K562 (cell line): Measurements from ENCODE around the gene ING4. TPM values are rescaled to one million over a fixed set of nuclear protein-coding genes. Genes with fewer than 3 reads are reported as not detected.

ENCODE experiments used
- ATAC-seq: fragments of 200-7000 bp; cut with Tn5 transposase; 3 replicates; pipeline ENCODE4 v1.9.1; 2020; ENCODE audit warnings: moderate library complexity
- BruUV-seq: library from RNA; stranded (reverse); fragments of 400-500 nt; replicated peaks from 2 replicates; lab custom pipeline; 2021; lab: Mats Ljungman, UMichigan
- CTCF ChIA-PET: fragments of 300-600 bp; formaldehyde crosslinking; extraction: SDS; loops from one replicate; lab custom pipeline; 2021; ENCODE audit warnings: low intra/inter-chr PET ratio; lab: Yijun Ruan, JAX
- POLR2A ChIA-PET: fragments of 300-600, 350-650 bp; sonication (Branson Sonifier 250); formaldehyde crosslinking; extraction: SDS; loops from one replicate; lab custom pipeline; 2021; ENCODE audit warnings: antibody characterized with exemption, inconsistent platforms; lab: Yijun Ruan, JAX
- DNase-seq, 4 experiments: peaks; one replicate each; pipeline versions ENCODE4 v3.0.0 to v3.0.0-alpha.2; 2011 to 2018; ENCODE audit warnings: low spot score in 3 of 4, mixed read lengths in 3 of 4; ENCODE audit errors: extremely low read depth in 1 of 4
- FAIRE-seq: peaks from 2 replicates; lab custom pipeline; 2011; peaks lifted over from hg19 to GRCh38; lab: Jason Lieb, UNC
- H2AFZ ChIP-seq: 2 replicates; pipeline ENCODE4 v1.6.0; 2011; ENCODE audit warnings: low read depth, low read length, control low read depth, inconsistent platforms
- H3K27ac ChIP-seq: fragments of 200-600 bp; 3 replicates; pipeline ENCODE4 v1.8.0; 2011; ENCODE audit warnings: low read depth, mild to moderate bottlenecking, control low read depth, inconsistent platforms, low read length, moderate library complexity, mixed read lengths; ENCODE audit errors: extremely low read depth
- H3K27me3 ChIP-seq, 2 experiments: fragments of 300-600 bp in 1 of 2; 2 replicates in 1 of 2; 3 replicates in 1 of 2; pipeline versions ENCODE4 v1.6.0 to v1.8.0; 2011; ENCODE audit warnings: inconsistent platforms in 2 of 2, low read length in 2 of 2, mild to moderate bottlenecking in 1 of 2, mixed read lengths in 1 of 2, moderate library complexity in 1 of 2; ENCODE audit not compliant: control insufficient read depth in 2 of 2, insufficient read depth in 2 of 2
- H3K36me3 ChIP-seq: fragments of 300-600 bp; 3 replicates; pipeline ENCODE4 v1.8.0; 2011; ENCODE audit warnings: mild to moderate bottlenecking, low read length, inconsistent platforms; ENCODE audit not compliant: control insufficient read depth, insufficient read depth
- H3K4me1 ChIP-seq, 2 experiments: fragments of 200-600 bp in 1 of 2; replicated peaks in 1 of 2; 2 replicates in 1 of 2; 3 replicates in 1 of 2; pipeline versions ENCODE4 v1.5.1 to v1.8.0; 2011; ENCODE audit warnings: inconsistent platforms in 2 of 2, low read length in 2 of 2, mild to moderate bottlenecking in 1 of 2, mixed read lengths in 1 of 2, moderate library complexity in 1 of 2; ENCODE audit not compliant: control insufficient read depth in 2 of 2, insufficient read depth in 2 of 2
- H3K4me2 ChIP-seq: 2 replicates; pipeline ENCODE4 v1.6.1; 2011; ENCODE audit warnings: low read length, control low read depth, inconsistent platforms, mixed read lengths; ENCODE audit not compliant: insufficient read depth
- H3K4me3 ChIP-seq: fragments of 200-600 bp; sonication (generic), shearing (Covaris generic); 2 replicates; pipeline ENCODE4 v1.5.1; 2016; ENCODE audit warnings: control low read depth, inconsistent platforms
- H3K79me2 ChIP-seq: fragments of 200-600 bp; 3 replicates; pipeline ENCODE4 v1.8.0; 2011; ENCODE audit warnings: low read length, inconsistent platforms; ENCODE audit not compliant: control insufficient read depth, insufficient read depth
- H3K9ac ChIP-seq, 2 experiments: 2 replicates each; pipeline versions ENCODE4 v1.6.0 to v1.6.1; 2011; ENCODE audit warnings: low read depth in 2 of 2, low read length in 2 of 2, control low read depth in 1 of 2, inconsistent platforms in 1 of 2, mild to moderate bottlenecking in 1 of 2, mixed read lengths in 1 of 2; ENCODE audit not compliant: insufficient read depth in 1 of 2
- H3K9me1 ChIP-seq: one replicate; pipeline ENCODE4 v1.6.0; 2011; ENCODE audit warnings: inconsistent platforms, mild to moderate bottlenecking, low read length, moderate library complexity; ENCODE audit not compliant: control insufficient read depth, insufficient read depth
- H3K9me3 ChIP-seq: replicated peaks from 2 replicates; pipeline ENCODE4 v1.5.1; 2011; ENCODE audit warnings: low read depth, low read length, inconsistent platforms; ENCODE audit not compliant: control insufficient read depth, insufficient read depth
- H4K20me1 ChIP-seq: replicated peaks from 2 replicates; pipeline ENCODE4 v1.6.1; 2011; ENCODE audit warnings: low read length, inconsistent platforms, mixed read lengths; ENCODE audit not compliant: control insufficient read depth, insufficient read depth
- BRD9 ChIP-seq: fragments of 450-650 bp; IDR thresholded peaks from 2 replicates; pipeline ENCODE4 v1.6.1; 2018; ENCODE audit warnings: low read depth; ENCODE audit not compliant: partially characterized antibody
- CEBPB ChIP-seq: fragments of 450-650 bp; IDR thresholded peaks from 2 replicates; pipeline ENCODE4 v1.6.1; 2016; ENCODE audit warnings: missing genetic modification characterization, missing compliant biosample characterization
- CGGBP1 ChIP-seq: fragments of 250-450 bp; sonication (Bioruptor Pico); IDR thresholded peaks from 2 replicates; pipeline ENCODE4 v1.9.0; 2021; ENCODE audit warnings: mild to moderate bottlenecking
- CREB5 ChIP-seq: fragments of 250-450 bp; sonication (Bioruptor Pico); IDR thresholded peaks from 2 replicates; pipeline ENCODE4 v1.5.0; 2020; ENCODE audit warnings: mild to moderate bottlenecking
- CSDE1 ChIP-seq, 2 experiments: fragments of 450-650 bp; IDR thresholded peaks; 2 replicates each; pipeline ENCODE4 v1.6.1; 2016; ENCODE audit warnings: mild to moderate bottlenecking in 1 of 2
- DLX4 ChIP-seq: fragments of 250-450 bp; sonication (Bioruptor Pico); IDR thresholded peaks from 2 replicates; pipeline ENCODE4 v1.6.1; 2021; ENCODE audit warnings: mild to moderate bottlenecking
- ETS2 ChIP-seq: IDR thresholded peaks from 2 replicates; pipeline ENCODE4 v1.6.1; 2016; ENCODE audit warnings: borderline replicate concordance, missing genetic modification characterization, mild to moderate bottlenecking, moderate library complexity, missing compliant biosample characterization; ENCODE audit not compliant: poor library complexity, severe bottlenecking
- NR1H2 ChIP-seq: sonication (generic); formaldehyde crosslinking; IDR thresholded peaks from 2 replicates; pipeline ENCODE4 v1.4.0; 2020; ENCODE audit warnings: mild to moderate bottlenecking, missing genetic modification reagents
- PBX2 ChIP-seq, 2 experiments: IDR thresholded peaks in 1 of 2; conservative IDR thresholded peaks in 1 of 2; 2 replicates each; pipeline ENCODE4 v1.6.1; 2016; ENCODE audit warnings: low read depth in 2 of 2, mild to moderate bottlenecking in 1 of 2, missing compliant biosample characterization in 1 of 2, missing genetic modification characterization in 1 of 2, moderate library complexity in 1 of 2
- POLR2G ChIP-seq: fragments of 200-400 bp; formaldehyde crosslinking; IDR thresholded peaks from 2 replicates; pipeline ENCODE4 v1.6.1; 2017; ENCODE audit warnings: low read depth, mild to moderate bottlenecking, antibody characterized with exemption, low read length, moderate library complexity
- SIRT6 ChIP-seq: IDR thresholded peaks from one replicate; pipeline ENCODE4 v1.6.1; 2012; ENCODE audit warnings: low read depth, mild to moderate bottlenecking, control low read depth, inconsistent platforms, low read length, moderate library complexity
- SRSF9 ChIP-seq: fragments of 200-400 bp; formaldehyde crosslinking; IDR thresholded peaks from 2 replicates; pipeline ENCODE4 v1.6.1; 2017; ENCODE audit warnings: low read depth, low read length, borderline replicate concordance
- TAF1 ChIP-seq: IDR thresholded peaks from 2 replicates; pipeline ENCODE4 v1.6.1; 2011; ENCODE audit warnings: mild to moderate bottlenecking, low read length, moderate library complexity; ENCODE audit not compliant: insufficient read depth, control insufficient read depth, severe bottlenecking; ENCODE audit errors: extremely low read depth
- TRIM24 ChIP-seq, 2 experiments: fragments of 450-650 bp; IDR thresholded peaks; 2 replicates each; pipeline ENCODE4 v1.6.1; 2016
- ZBTB7A ChIP-seq: IDR thresholded peaks from 2 replicates; pipeline ENCODE4 v1.6.1; 2011; ENCODE audit warnings: low read depth, mild to moderate bottlenecking, low read length, moderate library complexity, borderline replicate concordance; ENCODE audit not compliant: control insufficient read depth
- ZFP36 ChIP-seq: fragments of 150-350 bp; IDR thresholded peaks from 2 replicates; pipeline ENCODE4 v1.6.1; 2018; ENCODE audit warnings: low read length, low read depth; ENCODE audit not compliant: partially characterized antibody
- ZKSCAN8 ChIP-seq: fragments of 200-800 bp; sonication (Bioruptor generic); IDR thresholded peaks from 2 replicates; pipeline ENCODE4 v1.6.1; 2016; ENCODE audit warnings: missing genetic modification characterization, missing compliant biosample characterization
- ZNF274 ChIP-seq: IDR thresholded peaks from 2 replicates; pipeline ENCODE4 v1.6.1; 2011; ENCODE audit warnings: low read depth, mild to moderate bottlenecking, low read length, moderate library complexity, borderline replicate concordance
- WGBS: fragments of 100-300 bp; shearing (Covaris generic); methylation state at CpG from one replicate; pipeline ENCODE4 v1.1.6; 2016; ENCODE audit warnings: low coverage, mixed read lengths; ENCODE audit not compliant: insufficient coverage; ENCODE audit errors: missing lambda C conversion rate; 5-methylcytosine and 5-hydroxymethylcytosine counted together
- in situ Hi-C: fragments of 300-500 bp; cut with MboI; formaldehyde crosslinking; loops from 4 replicates; pipeline ENCODE4 v1.15.0; 2018; ENCODE audit warnings: inconsistent platforms, mixed read lengths
- intact Hi-C: fragments of 100-400 bp; cut with micrococcal nuclease; formaldehyde crosslinking; loops from 2 replicates; pipeline ENCODE4 v1.14.2; 2022
- polyA plus RNA-seq, 8 experiments: library from polyadenylated mRNA; depleted of rRNA in 4 of 8; stranded (reverse) in 5 of 8; unstranded in 3 of 8; fragments of >200 nt; fragmentation: Nextera tagmentation in 2 of 8; fragmentation: Illumina TruSeq in 1 of 8; extraction: Ambion mirVana in 2 of 8; extraction: Trizol in 1 of 8; gene quantifications; 2 replicates each; pipeline versions ENCODE4 v1.2.1 to v1.2.3, GENCODE V29; 2011 to 2014; ENCODE audit warnings: inconsistent platforms in 1 of 8, missing spikeins in 1 of 8
- total RNA-seq, 7 experiments: library from RNA; depleted of rRNA in 6 of 7; stranded (reverse); fragments of >200 nt in 6 of 7; fragmentation: Illumina TruSeq in 2 of 7; extraction: Trizol in 2 of 7; gene quantifications; 2 replicates each; pipeline versions ENCODE4 v1.2.1 to v1.2.3, GENCODE V29; 2011 to 2021; ENCODE audit warnings: low replicate concordance in 1 of 7

Gene ING4
- total and polyA plus RNA-seq, 9 of the 15 experiments (the other 6 are each of a cell fraction or from before 2014, with no cell fraction given): 6.6 to 30.2 (median 15.7) TPM

- Histone ChIP-seq H3K4me1 (peaks cover 43 to 47% of the 10 kb centered on the region in 2 experiments; a peak in 4 of 5 replicates), H3K4me3 (no peak overlapping the region), H4K20me1 (no peaks in the 10 kb centered on the region), H3K79me2 (peaks cover 31% of the 10 kb centered on the region), H3K4me2 (no peak overlapping the region), H3K9me1 (no peaks in the 10 kb centered on the region), H3K9me3 (peaks cover 8% of the 10 kb centered on the region), H3K9ac (no peak overlapping the region), H3K27me3 (no peaks in the 10 kb centered on the region), H3K27ac (peak overlapping the region; percentile 97; the same call in 1 of the 3 replicates), H3K36me3 (no peaks in the 10 kb centered on the region; the same call in 2 of the 3 replicates), H2AFZ (no peak overlapping the region)
- no peak for FAIRE-seq
- BruUV-seq: no TSS peak
- ATAC-seq: no peak
- ChIA-PET CTCF (no interaction called here), POLR2A (interaction anchor here (0.7 to 1.2 kb wide), 2 partner anchors 11 to 17 kb away, joined by 3 to 4 read pairs; no protein-coding TSS in a partner anchor)
- in situ Hi-C loops: no loop called here
- intact Hi-C loops: no loop called here
- 13% methylated on average over 1 of the region's 4 CpGs for WGBS
- DNase-seq: no peak
- TF ChIP-seq TRIM24 (IDR thresholded peaks at IDR 0.05) (peak; percentile 42 to 59; a peak in 2 of 4 replicates), CGGBP1 (no peak), CSDE1 (IDR thresholded peaks at IDR 0.05) (no peak), TAF1 (no peak), CREB5 (no peak), ETS2 (tag) (no peak), ZFP36 (peak; percentile 89), BRD9 (no peak), PBX2 (CRISPR knock-in tag; IDR thresholded peaks at IDR 0.05; ENCODE audit: low read depth) (no peak), PBX2 (tag; conservative IDR thresholded peaks at IDR 0.05; ENCODE audit: low read depth) (0 out of 2 replicates have a peak, but pooled peaks have one; percentile 27), POLR2G (no peak), NR1H2 (CRISPR knock-in tag) (no peak), CEBPB (tag) (peak; percentile 11; the same call in 1 of the 2 replicates), SIRT6 (no peak), ZNF274 (no peak), ZBTB7A (no peak), ZKSCAN8 (CRISPR knock-in tag) (no peak), DLX4 (no peak), SRSF9 (no peak)
These were observed 22.4 kb downstream of the ING4 start for GRCh38 chr12:6640497-6640896.
